Keratinocyte (primary cell): Measurements from ENCODE around the gene DPP10. TPM values are rescaled to one million over a fixed set of nuclear protein-coding genes. Genes with fewer than 3 reads are reported as not detected.
"Not testable (repeated sequence)": the region's sequence is repeated elsewhere in the genome, so short reads cannot be mapped to it uniquely, and the experiment has no call there.

Experiments used
- DNase-seq: peaks from one replicate; pipeline ENCODE4 v3.0.0-alpha.2; 2011; ENCODE audit warnings: low read depth, missing footprints, low spot score
- FAIRE-seq: peaks from 2 replicates; lab custom pipeline; 2011; peaks lifted over from hg19 to GRCh38; lab: Jason Lieb, UNC
- H2AFZ ChIP-seq: 2 replicates; pipeline ENCODE4 v1.6.0; 2012; ENCODE audit warnings: low read length, control low read depth, inconsistent platforms; ENCODE audit not compliant: control insufficient read depth
- H3K27ac ChIP-seq: 2 replicates; pipeline ENCODE4 v1.5.1; 2011; ENCODE audit warnings: low read length; ENCODE audit not compliant: control insufficient read depth, insufficient read depth
- H3K27me3 ChIP-seq: 3 replicates; pipeline ENCODE4 v1.6.0; 2011; ENCODE audit warnings: low read length; ENCODE audit not compliant: control insufficient read depth, insufficient read depth; ENCODE audit errors: extremely low read depth
- H3K36me3 ChIP-seq, 2 experiments: 2 replicates in 1 of 2; 3 replicates in 1 of 2; pipeline ENCODE4 v1.5.1; 2011; ENCODE audit warnings: low read length in 2 of 2, mild to moderate bottlenecking in 1 of 2; ENCODE audit not compliant: control insufficient read depth in 2 of 2, insufficient read depth in 2 of 2; ENCODE audit errors: extremely low read depth in 1 of 2
- H3K4me1 ChIP-seq: 3 replicates; pipeline ENCODE4 v1.5.1; 2011; ENCODE audit warnings: low read length; ENCODE audit not compliant: control insufficient read depth, insufficient read depth; ENCODE audit errors: extremely low read depth
- H3K4me2 ChIP-seq: 3 replicates; pipeline ENCODE4 v1.6.0; 2011; ENCODE audit warnings: low read depth, low read length; ENCODE audit not compliant: control insufficient read depth, insufficient read depth; ENCODE audit errors: extremely low read depth
- H3K4me3 ChIP-seq, 3 experiments: fragments of 200-600 bp in 1 of 3; sonication (generic) in 1 of 3; 2 replicates in 2 of 3; 3 replicates in 1 of 3; pipeline ENCODE4 v1.5.1; 2011 to 2016; ENCODE audit warnings: low read length in 3 of 3, mild to moderate bottlenecking in 3 of 3, control low read depth in 2 of 3, inconsistent platforms in 1 of 3, low read depth in 1 of 3, mixed read lengths in 1 of 3, mixed run types in 1 of 3, moderate library complexity in 1 of 3; ENCODE audit not compliant: control insufficient read depth in 2 of 3, insufficient read depth in 2 of 3; ENCODE audit errors: extremely low read depth in 1 of 3
- H3K79me2 ChIP-seq: 2 replicates; pipeline ENCODE4 v1.6.0; 2012; ENCODE audit warnings: low read length; ENCODE audit not compliant: control insufficient read depth, insufficient read depth
- H3K9ac ChIP-seq: 3 replicates; pipeline ENCODE4 v1.6.0; 2011; ENCODE audit warnings: low read length; ENCODE audit not compliant: control insufficient read depth, insufficient read depth; ENCODE audit errors: extremely low read depth
- H3K9me1 ChIP-seq: 3 replicates; pipeline ENCODE4 v1.6.0; 2011; ENCODE audit warnings: low read length; ENCODE audit not compliant: control insufficient read depth, insufficient read depth; ENCODE audit errors: extremely low read depth
- H3K9me3 ChIP-seq: 2 replicates; pipeline ENCODE4 v1.5.1; 2012; ENCODE audit warnings: low read depth, low read length; ENCODE audit not compliant: control insufficient read depth
- H4K20me1 ChIP-seq: 3 replicates; pipeline ENCODE4 v1.6.0; 2011; ENCODE audit warnings: low read length; ENCODE audit not compliant: control insufficient read depth, insufficient read depth; ENCODE audit errors: extremely low read depth
- CTCF ChIP-seq, 3 experiments: IDR thresholded peaks in 1 of 3; conservative IDR thresholded peaks in 1 of 3; optimal IDR thresholded peaks in 1 of 3; 2 replicates in 2 of 3; 3 replicates in 1 of 3; pipeline versions ENCODE3 to v1.5.1; 2011; ENCODE audit warnings: low read length in 3 of 3, mild to moderate bottlenecking in 3 of 3, moderate library complexity in 2 of 3, control low read depth in 1 of 3, inconsistent platforms in 1 of 3; ENCODE audit not compliant: insufficient read depth in 2 of 3; ENCODE audit errors: extremely low read depth in 1 of 3
- EZH2 ChIP-seq: IDR thresholded peaks from one replicate; pipeline ENCODE4 v1.6.1; 2012; ENCODE audit warnings: inconsistent platforms, mild to moderate bottlenecking, low read length, moderate library complexity
- dilution Hi-C: fragments of 300-500 bp; cut with MboI; formaldehyde crosslinking; loops from one replicate; pipeline ENCODE4 v1.7.0; 2020; ENCODE audit warnings: low sequenced_read_pairs; ENCODE audit not compliant: extremely low pct_ligation_motif_present
- polyA plus RNA-seq, 5 experiments: library from polyadenylated mRNA; depleted of rRNA in 3 of 5; stranded (reverse) in 3 of 5; stranded (forward) in 1 of 5; unstranded in 1 of 5; fragments of >200 nt; gene quantifications; 1 replicate in 1 of 5; 2 replicates in 3 of 5; 3 replicates in 1 of 5; pipeline versions ENCODE4 v1.2.1 to v1.2.3, GENCODE V29; 2011 to 2012; ENCODE audit warnings: missing spikeins in 2 of 5, low read depth in 1 of 5, low replicate concordance in 1 of 5

DPP10 gene
- polyA plus RNA-seq, 1 donor (not counting 4 experiments of a cell fraction or from before 2014, with no cell fraction given), result not detected

GRCh38 chr2:114742245-114742644, 299.8 kb downstream of the DPP10 start:
- Histone ChIP-seq H3K27me3 (no peaks in the 10 kb centered on the region), H3K9me3 (no peaks in the 10 kb centered on the region), H3K27ac (no peak overlapping the region), H2AFZ (no peak overlapping the region), H3K4me1 (no peaks in the 10 kb centered on the region), H3K9ac (no peak overlapping the region), H3K4me3 (no peak overlapping the region), H3K9me1 (no peaks in the 10 kb centered on the region), H3K4me2 (no peak overlapping the region), H4K20me1 (no peaks in the 10 kb centered on the region), H3K36me3 (no peaks in the 10 kb centered on the region), H3K79me2 (no peaks in the 10 kb centered on the region)
- dilution Hi-C loops, result no loop called here
- TF ChIP-seq EZH2 (no peak), CTCF (optimal IDR thresholded peaks at IDR 0.05 in 1 of 3, IDR thresholded peaks at IDR 0.05 in 1 of 3, conservative IDR thresholded peaks at IDR 0.05 in 1 of 3; ENCODE audit: extremely low read depth in 1 of 3, insufficient read depth in 2 of 3, low read length in 3 of 3) (no peak)
- FAIRE-seq, result no peak
- no peak for DNase-seq

GRCh38 chr2:114745700-114746099, 303.3 kb downstream of the DPP10 start:
- Histone ChIP-seq H3K4me3 (no peak overlapping the region), H3K27ac (no peak overlapping the region), H3K79me2 (no peaks in the 10 kb centered on the region), H3K27me3 (no peaks in the 10 kb centered on the region), H3K9ac (no peak overlapping the region), H3K4me2 (no peak overlapping the region), H3K36me3 (no peaks in the 10 kb centered on the region), H3K9me1 (no peaks in the 10 kb centered on the region), H4K20me1 (no peaks in the 10 kb centered on the region), H2AFZ (no peak overlapping the region), H3K9me3 (no peaks in the 10 kb centered on the region), H3K4me1 (no peaks in the 10 kb centered on the region)
- dilution Hi-C loops, result no loop called here
- FAIRE-seq, result no peak
- no peak for DNase-seq
- no peak for TF ChIP-seq EZH2
- no peak for TF ChIP-seq CTCF (optimal IDR thresholded peaks at IDR 0.05 in 1 of 3, IDR thresholded peaks at IDR 0.05 in 1 of 3, conservative IDR thresholded peaks at IDR 0.05 in 1 of 3; ENCODE audit: extremely low read depth in 1 of 3, insufficient read depth in 2 of 3, low read length in 3 of 3)

GRCh38 chr2:114748175-114748574, 305.7 kb downstream of the DPP10 start:
- H3K9me3 ChIP-seq, H3K4me3 ChIP-seq, H3K9ac ChIP-seq, H3K4me1 ChIP-seq, DNase-seq, H3K36me3 ChIP-seq, H2AFZ ChIP-seq, H3K27me3 ChIP-seq, H3K27ac ChIP-seq, H3K79me2 ChIP-seq, H4K20me1 ChIP-seq, H3K4me2 ChIP-seq, FAIRE-seq, H3K9me1 ChIP-seq, dilution Hi-C loops: not testable (repeated sequence)
